GM15510 (cell line): ENCODE measurements around the gene IFNGR2.

Source experiments
- POLR2A ChIP-seq: IDR thresholded peaks from 3 replicates; pipeline ENCODE4 v1.6.1; 2011; ENCODE audit warnings: borderline replicate concordance; ENCODE audit not compliant: insufficient read length; ENCODE audit errors: extremely low read depth

The IFNGR2 gene

DNA sequence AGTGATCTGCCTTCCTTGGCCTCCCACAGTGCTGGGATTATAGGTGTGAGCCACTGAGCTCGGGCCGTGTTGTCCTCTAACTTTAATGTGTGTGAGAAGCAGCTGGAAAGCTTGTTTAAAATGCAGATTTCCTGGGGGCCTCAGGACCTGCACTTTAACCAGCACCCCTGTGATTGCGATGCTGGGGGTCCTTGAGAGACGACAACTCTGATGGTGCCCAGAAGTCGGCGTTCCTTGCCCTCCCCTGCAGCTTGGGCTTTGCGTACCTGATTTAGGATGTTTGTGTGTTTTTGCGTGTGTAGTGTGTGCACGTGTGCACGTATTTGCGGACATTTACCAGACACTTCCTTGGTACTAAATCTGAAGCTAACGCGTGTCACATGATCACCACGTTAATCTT lies 10.9 kb downstream of the IFNGR2 start:
- TF ChIP-seq POLR2A, result no peak

DNA sequence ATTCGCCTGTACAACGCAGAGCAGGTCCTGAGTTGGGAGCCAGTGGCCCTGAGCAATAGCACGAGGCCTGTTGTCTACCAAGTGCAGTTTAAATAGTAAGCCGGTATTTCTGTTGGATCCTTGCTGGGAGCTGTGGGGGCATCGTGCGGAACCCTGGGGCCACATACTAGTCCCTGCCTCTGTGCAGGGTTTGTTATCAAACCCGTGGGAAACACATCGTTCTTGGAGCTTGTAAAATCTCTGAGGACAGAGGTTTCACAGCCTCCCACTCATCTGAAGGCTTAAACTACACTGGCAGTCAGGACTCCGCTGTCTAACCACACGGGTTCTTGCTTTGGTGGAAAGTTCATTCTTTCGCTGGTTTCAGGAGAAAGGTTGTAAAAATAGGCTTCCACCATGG lies 11.7 kb downstream of the IFNGR2 start:
- no peak for TF ChIP-seq POLR2A

DNA sequence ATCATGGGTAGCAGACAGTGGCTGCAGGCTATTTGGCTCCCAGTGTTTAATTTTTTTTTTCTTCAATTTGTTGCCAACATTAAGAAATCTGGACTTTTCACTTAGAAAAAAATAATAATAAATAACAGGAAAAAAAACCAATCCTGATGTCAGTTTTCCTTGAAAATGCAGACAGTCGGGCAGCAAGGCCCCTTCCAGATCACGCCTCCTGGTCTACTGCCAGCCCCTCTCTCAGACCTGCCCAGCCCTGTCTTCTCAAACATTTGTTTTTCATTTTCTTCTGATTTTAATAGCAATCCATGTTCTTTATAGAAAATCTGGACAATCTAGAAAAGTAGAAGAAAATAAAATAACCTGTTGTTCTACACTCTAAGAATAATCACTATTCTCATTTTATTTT lies 15.5 kb downstream of the IFNGR2 start:
- TF ChIP-seq POLR2A, result no peak

DNA sequence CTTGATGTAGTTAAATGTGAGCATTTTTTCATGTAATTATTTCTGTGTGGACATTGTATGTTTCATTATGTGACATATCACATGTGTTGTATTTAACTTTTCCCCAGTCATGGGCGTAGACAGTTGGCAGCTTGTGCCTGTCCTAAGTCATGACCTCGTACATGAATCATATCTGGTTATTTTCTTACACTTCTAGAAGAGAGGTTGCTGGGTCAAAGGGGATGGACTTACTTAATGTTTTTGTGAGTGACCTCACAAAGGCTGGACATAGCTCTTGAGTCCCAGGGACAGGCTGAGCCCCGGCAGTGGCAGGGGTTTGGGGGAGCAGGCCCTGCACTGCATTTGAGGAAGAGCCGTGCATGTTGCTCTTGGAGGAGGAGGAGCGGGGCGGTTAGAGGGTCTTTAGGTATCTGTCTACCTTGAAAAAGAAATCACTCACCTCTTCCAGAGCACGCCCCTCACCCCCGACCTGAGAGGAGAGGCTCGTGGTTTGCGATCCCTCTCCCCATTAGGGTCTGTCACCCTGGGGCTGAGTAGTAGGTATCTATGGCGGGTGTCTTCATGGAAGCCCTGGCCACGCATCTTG lies 16.4 kb downstream of the IFNGR2 start:
- no peak for TF ChIP-seq POLR2A

DNA sequence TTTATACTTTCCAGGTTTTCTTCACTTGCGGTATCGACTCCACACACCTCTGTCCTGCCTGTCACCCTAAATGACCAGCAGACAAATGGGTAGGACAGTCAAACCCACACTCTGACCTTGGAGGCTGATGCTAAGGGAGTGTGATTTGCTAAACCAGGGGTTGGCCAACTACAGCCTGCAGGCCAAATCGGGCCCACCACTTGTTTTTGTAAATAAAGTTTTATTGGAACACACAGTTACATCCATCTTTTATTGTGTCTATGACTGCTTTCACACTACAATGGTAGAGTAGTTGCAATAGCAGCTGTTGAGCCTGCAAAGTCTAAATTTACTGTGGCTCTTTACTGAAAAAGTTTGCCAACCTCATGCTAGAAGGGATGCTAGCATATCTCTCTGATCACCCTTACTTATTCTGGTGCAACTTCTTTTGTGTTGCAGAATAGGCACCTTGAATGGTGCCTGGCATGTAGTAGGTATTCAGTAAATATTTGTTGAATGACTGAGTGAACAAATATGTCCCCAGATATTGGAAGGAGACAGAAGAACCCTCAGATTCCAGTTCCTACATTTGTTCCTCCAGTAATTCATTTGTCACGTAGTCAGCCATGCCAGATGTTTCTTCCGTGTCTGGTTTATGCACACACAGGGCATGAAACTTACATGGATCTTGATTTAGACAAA lies 18.6 kb downstream of the IFNGR2 start:
- no peak for TF ChIP-seq POLR2A

DNA sequence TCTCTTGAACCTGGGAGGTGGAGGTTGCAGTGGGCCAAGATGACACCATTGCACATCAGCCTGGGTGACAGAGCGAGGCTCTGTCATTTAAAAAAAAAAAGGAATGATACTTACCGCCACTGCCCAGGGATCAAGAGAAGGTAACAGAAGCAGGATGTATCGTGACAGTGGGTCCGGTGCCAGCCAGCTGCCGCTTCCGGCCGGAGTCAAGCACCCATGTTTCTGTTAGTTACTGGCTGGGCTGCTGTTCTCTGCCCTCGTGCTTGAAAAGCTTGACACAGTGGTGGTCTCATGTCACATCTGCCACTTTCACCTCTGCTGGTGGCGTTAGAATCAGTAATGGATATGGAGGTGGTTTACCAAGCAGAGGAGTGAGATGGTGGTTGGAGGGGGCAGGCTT lies 21.0 kb downstream of the IFNGR2 start:
- TF ChIP-seq POLR2A, result no peak

DNA sequence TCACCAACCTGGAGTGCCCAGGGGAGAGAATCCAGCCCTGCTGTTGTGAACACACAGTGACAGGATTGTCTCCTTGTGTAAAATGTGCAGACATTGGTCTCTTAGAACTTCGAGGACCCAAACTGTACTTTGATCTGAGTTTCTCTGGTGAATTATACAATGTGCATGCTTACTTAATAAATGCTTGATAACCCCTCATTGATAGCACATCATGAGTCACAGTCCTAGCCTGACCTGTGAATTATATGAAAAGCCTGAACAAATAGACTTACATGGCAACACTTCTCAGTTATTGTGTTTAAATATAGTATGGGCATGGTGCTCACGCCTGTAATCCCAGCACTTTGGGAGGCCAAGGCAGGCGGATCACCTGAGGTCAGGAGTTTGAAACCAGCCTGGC lies 22.6 kb downstream of the IFNGR2 start:
- TF ChIP-seq POLR2A, result no peak

DNA sequence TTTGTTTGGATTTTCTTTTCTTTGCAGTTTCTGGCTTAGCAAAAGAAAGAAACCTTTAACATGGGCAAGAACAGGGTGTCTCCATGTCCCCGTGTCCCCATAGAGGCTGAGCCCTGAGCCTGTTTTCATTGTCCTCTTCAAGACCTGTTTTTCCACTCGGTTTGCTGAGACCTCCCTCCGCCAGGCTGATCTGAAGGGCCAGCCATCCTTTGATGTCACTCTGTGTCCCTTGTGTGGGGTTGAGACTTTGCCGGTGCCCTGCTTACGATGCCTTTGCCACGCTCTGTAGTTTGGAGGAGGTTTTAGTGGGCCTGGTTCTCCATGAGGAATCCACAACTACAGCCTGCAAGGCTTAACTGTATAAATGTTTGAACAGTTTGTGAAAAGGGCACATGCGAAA lies 23.8 kb downstream of the IFNGR2 start:
- no peak for TF ChIP-seq POLR2A

DNA sequence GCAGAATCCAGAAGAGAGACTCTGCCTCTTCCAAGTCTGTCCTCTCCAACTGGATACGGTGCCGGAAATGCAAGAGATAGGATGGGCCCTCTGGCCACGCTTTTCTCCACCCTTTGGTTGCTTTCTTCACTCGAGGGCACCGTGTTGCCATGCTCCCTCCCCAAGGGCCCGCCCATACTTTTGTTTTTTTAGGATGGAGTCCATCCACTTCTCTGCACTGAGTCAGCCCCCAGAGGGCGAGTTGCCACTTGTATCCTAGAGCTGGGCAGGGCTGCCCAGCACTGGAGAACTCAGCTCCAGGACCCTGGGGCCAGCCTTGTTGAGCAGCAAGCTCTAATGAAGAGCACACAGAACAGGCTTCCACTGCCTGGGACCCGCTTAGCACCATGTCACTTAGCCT lies 25.5 kb downstream of the IFNGR2 start:
- TF ChIP-seq POLR2A, result no peak

DNA sequence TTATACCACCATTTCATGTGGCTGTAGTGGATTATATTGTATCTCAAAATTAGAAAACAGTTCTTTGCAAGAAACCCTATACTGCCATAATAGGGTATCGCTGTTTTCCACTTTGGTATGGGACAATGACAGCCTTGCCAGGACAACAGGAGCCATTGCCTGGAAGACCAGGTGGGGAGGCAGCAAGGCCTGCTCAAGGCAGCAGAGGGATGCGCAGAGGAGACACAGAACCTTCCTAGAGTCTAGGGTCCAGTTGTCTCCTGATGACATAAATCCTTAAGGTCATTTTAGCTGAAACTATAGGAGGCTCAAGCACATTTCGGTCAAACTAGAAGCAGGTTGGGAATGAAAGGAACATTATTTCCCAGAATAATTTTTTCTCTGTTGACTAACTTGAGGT lies 27.6 kb downstream of the IFNGR2 start:
- TF ChIP-seq POLR2A, result no peak

DNA sequence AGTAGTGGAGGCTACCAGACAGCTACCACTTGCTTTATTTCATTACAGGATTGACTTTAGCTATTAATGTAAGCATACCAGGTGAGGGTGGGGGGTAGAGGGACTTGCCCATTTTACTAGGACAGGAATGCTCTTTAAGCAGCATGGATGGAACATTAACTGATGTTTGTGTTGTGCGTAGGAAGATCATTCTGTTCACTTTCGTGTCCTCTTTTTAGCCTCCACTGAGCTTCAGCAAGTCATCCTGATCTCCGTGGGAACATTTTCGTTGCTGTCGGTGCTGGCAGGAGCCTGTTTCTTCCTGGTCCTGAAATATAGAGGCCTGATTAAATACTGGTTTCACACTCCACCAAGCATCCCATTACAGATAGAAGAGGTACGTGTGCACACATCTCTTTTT lies 29.3 kb downstream of the IFNGR2 start:
- TF ChIP-seq POLR2A, result no peak

DNA sequence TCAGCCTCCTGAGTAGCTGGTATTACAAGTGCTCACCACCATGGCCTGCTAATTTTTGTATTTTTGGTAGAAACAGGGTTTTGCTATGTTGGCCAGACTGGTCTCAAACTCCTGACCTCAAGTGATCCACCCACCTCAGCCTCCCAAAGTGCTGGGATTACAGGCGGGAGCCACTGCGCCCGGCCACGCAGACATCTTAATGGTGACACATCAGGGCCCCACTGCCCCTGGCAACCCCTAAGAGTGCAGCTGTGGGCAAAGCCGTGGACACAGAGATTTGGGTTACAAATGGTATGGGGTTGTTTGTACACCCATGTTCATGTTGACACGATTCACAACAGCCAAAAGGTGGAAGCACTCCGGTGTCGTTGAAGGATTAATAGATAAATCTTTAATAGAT lies 29.8 kb downstream of the IFNGR2 start:
- TF ChIP-seq POLR2A, result no peak

DNA sequence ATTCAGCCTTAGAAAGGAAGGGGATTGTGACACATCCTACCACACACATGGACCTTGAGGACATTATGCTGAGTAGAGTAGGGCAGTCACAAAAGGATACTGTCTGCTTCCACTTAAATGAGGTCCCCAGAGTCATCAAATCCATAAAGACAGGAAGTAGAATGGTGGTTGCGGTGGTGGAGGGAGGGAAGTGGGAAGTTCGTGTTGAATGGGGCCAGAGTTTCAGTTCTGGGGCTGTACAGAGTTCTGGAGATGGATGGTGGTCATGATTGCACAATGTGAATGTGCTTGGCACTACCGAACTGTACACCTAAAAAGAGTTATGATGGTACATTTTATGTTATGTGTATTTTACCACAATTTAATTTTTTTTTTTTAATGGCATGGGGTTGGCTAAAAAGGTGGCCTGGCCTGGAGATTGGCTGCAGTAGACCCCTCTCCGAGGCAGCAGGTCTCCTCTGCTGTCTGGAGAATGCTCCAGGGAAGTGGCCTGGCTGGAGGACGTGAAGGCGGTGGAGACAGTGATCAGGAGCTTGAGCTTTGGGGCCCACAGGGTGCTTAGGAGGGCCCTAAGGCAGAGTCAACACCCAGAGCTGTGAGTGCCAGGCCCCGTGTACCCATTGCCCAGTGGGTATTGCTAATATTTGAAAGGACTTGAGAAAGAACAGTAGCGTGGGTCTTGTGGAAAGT lies 30.4 kb downstream of the IFNGR2 start:
- TF ChIP-seq POLR2A, result no peak

DNA sequence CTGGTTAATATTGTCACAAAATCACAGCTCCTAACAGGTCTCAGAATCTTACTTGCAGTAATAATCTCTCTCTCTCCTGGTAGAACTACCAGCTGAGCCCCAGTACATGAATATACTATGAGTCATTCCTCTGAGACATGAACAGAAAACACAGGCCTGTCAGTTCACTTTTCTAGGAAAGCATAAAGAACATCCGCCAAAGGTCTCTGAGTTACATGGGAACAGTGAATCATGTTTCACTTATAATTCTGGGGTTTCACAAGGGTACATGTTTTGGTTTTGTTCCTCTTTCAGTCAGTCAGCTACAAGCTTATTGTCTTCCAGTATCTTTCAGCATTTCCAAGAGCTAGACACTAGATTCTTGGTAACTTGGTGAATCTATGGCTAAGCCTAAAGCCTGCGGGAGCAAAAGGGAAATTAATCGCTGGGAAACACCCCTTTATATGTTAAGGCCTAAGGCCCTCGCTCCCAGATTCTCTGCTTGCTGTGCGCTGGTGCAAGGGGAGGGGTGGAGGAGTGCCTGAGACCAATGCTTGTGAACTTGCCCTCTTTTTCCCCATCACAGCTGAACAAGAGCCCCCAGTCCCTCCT lies 31.7 kb downstream of the IFNGR2 start:
- no peak for TF ChIP-seq POLR2A

DNA sequence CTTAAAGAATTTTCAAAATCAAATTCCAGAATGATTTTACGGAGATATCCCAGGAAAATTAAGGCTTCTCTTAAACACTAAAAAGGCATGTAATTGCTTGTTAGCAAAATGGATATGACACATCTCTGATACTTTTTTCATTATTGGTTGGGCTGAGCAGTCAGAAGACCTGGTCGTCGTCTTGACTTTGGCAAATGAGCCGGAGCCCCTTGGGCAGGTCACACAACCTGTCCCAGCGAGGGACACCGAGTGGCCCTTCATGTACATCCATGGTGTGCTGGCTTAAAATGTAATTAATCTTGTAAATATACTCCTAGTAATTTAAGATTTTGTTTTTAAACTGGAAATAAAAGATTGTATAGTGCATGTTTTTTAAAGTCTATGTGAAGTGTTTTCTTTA lies 33.9 kb downstream of the IFNGR2 start:
- TF ChIP-seq POLR2A, result no peak
